A673 (cell line): Measurements from ENCODE around the gene RAP1B.

Experiments used
- CTCF ChIP-seq: fragments of 300-800, 200-600 bp; sonication (generic); conservative IDR thresholded peaks from 2 replicates; pipeline ENCODE4 v1.5.1; 2017; ENCODE audit warnings: low read depth, mild to moderate bottlenecking, antibody characterized with exemption, low read length, moderate library complexity, mixed read lengths
- EZH2 ChIP-seq: fragments of 200-600 bp; sonication (generic); IDR thresholded peaks from 2 replicates; pipeline ENCODE4 v1.6.1; 2017; ENCODE audit warnings: borderline replicate concordance, low read depth, mild to moderate bottlenecking, mixed read lengths, antibody characterized with exemption, low read length; ENCODE audit not compliant: poor library complexity, severe bottlenecking

- TF ChIP-seq CTCF: no peak
- TF ChIP-seq EZH2: no peak
Measured at GRCh38 chr12:68595241-68595640, 15.5 kb upstream of the RAP1B start.
